Adrenal gland (tissue), 5 donors: ENCODE data around the gene C10orf120.

Experiments used
- POLR2A ChIP-seq, 2 donors: fragments of 450-650 bp; IDR thresholded peaks; one replicate each; pipeline ENCODE4 v1.6.1; 2017; ENCODE audit warnings: antibody characterized with exemption in 2 of 2, mild to moderate bottlenecking in 2 of 2, moderate library complexity in 1 of 2
- TF ChIP-seq, protein P1 (sequence below), 6 experiments: fragments of 450-650 bp in 4 of 6; fragments of 200-600 bp in 2 of 6; sonication (generic) in 1 of 6; IDR thresholded peaks; 1 replicate in 5 of 6; 2 replicates in 1 of 6; pipeline versions ENCODE4 v1.5.1 to v1.8.0; 2016 to 2021; ENCODE audit warnings: antibody characterized with exemption in 6 of 6, mild to moderate bottlenecking in 2 of 6, moderate library complexity in 1 of 6
- donor health status: DM: no; HTN: no; CAD: no.

DNA sequence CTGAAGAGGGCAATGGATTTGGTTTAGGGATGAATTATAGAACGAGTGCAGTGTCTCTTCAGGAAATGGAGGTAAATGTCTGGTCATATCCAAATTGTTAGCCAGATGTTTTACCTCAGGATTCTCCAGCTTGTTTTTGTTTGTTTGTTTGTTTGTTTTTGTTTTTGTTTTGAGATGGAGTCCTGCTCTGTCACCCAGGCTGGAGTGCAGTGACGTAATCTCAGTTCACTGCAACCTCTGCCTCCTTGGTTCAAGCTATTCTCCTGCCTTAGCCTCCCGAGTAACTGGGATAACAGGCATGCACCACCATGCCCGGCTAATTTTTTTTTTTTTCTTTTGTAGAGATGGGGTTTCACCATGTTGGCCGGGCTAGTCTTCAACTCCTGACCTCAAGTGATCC, 6.9 kb downstream of the C10orf120 start:
- TF ChIP-seq POLR2A (IDR thresholded peaks at IDR 0.05) = no peak
- TF ChIP-seq, protein P1, sequence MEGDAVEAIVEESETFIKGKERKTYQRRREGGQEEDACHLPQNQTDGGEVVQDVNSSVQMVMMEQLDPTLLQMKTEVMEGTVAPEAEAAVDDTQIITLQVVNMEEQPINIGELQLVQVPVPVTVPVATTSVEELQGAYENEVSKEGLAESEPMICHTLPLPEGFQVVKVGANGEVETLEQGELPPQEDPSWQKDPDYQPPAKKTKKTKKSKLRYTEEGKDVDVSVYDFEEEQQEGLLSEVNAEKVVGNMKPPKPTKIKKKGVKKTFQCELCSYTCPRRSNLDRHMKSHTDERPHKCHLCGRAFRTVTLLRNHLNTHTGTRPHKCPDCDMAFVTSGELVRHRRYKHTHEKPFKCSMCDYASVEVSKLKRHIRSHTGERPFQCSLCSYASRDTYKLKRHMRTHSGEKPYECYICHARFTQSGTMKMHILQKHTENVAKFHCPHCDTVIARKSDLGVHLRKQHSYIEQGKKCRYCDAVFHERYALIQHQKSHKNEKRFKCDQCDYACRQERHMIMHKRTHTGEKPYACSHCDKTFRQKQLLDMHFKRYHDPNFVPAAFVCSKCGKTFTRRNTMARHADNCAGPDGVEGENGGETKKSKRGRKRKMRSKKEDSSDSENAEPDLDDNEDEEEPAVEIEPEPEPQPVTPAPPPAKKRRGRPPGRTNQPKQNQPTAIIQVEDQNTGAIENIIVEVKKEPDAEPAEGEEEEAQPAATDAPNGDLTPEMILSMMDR (IDR thresholded peaks at IDR 0.05) = no peak
